GM12865 (cell line): Measurements from ENCODE around the gene PLA2G6.
"Not testable (repeated sequence)": the region's sequence is repeated elsewhere in the genome, so short reads cannot be mapped to it uniquely, and the experiment has no call there.

Experiments
- DNase-seq: peaks from one replicate; pipeline ENCODE4 v3.0.0; 2010; ENCODE audit warnings: low read depth
- H3K4me3 ChIP-seq: 2 replicates; pipeline ENCODE4 v1.5.1; 2011; ENCODE audit warnings: mild to moderate bottlenecking, low read depth, low read length, control low read depth
- TF ChIP-seq, protein P1 (sequence below): IDR thresholded peaks from 2 replicates; pipeline ENCODE4 v1.5.1; 2011; ENCODE audit warnings: low read length, control low read depth, low read depth, inconsistent platforms; ENCODE audit not compliant: insufficient read depth; ENCODE audit errors: missing control alignments

Gene PLA2G6

DNA sequence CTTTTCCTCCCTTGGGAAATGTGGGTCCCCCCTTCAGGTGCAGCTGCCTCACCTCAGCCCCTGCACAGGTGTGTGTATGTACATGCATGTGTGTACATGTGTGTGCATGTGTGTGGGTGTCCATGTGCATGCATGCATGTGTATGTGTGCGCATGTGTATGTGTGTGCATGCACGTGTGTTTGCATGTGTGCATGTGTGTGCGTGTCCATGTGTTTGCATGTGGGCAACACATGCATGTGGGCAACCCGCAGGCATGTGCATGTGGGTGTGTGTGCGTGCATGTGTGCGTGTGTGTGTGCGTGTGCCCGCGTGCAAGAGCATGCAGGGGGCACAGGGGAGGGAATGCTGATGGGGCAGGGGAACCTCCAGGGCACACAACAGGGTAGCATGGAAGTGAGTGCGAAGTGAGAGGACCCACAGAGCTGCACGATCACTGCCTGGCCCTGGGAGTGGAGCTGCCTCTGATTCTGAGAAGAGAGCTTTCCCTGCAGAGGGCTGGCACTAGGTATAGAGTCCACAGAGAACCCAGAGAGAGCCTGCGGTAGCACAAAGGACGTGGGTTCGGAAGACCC is 56.5 kb downstream of the PLA2G6 start:
- H3K4me3 ChIP-seq, result no peak overlapping the region
- no peak for DNase-seq
- TF ChIP-seq, protein P1, sequence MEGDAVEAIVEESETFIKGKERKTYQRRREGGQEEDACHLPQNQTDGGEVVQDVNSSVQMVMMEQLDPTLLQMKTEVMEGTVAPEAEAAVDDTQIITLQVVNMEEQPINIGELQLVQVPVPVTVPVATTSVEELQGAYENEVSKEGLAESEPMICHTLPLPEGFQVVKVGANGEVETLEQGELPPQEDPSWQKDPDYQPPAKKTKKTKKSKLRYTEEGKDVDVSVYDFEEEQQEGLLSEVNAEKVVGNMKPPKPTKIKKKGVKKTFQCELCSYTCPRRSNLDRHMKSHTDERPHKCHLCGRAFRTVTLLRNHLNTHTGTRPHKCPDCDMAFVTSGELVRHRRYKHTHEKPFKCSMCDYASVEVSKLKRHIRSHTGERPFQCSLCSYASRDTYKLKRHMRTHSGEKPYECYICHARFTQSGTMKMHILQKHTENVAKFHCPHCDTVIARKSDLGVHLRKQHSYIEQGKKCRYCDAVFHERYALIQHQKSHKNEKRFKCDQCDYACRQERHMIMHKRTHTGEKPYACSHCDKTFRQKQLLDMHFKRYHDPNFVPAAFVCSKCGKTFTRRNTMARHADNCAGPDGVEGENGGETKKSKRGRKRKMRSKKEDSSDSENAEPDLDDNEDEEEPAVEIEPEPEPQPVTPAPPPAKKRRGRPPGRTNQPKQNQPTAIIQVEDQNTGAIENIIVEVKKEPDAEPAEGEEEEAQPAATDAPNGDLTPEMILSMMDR, result no peak

DNA sequence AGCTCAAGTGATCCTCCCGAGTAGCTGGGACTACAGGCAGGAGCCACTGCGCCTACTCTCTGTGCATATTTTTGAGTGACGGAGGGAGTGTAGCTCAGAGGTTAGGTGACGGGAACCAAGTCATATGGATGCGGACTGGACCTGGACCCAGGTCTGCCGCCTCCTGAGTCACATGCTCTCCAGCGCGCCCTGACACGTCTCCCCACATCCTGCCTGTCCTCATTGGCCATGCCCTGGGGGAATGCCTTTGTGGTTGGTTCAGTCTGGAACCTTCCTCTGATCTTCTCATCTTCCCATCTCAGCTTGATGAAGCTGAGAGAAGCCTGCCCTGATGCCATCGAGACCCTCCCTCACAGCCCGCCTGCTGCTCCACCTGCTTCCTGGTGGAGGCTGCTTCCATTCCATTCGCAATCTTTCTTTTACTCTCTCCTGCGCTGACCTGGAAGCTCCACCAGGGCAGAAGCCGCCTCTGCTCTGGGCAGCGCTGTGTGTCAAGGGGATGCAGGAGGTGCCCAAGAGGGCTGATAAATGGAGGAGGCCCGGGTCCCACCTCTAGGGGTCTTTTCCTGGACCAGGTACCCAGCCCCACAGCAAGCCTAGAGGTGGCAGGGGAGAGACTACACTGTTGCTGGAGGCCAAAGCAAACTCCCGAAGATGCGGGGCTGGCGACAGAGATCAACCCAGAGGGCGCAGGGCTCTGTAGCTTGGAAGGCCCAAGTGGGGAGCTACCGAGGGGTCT is 57.2 kb downstream of the PLA2G6 start:
- H3K4me3 ChIP-seq, result no peak overlapping the region
- DNase-seq, result no peak
- TF ChIP-seq, protein P1, result no peak

DNA sequence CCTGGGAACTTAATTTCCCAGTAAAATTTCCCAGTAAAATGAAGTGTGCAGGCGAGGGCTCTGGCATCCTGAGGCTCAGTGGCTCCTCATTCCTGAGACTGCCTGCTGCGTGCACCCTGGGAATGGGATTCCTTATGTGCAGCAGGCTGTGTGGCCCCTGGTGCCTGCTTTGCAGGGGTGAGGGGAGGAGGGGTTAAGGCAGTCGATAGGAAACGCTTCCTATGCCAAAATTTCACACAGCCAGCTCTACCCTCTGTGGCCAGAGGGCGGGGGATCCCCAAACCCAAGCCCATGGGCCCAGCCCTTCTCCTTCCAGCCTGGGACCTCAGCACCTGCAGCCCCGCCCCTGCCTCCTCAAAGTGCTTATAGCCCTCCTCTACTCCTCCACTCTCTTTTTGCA is 59.0 kb downstream of the PLA2G6 start:
- no peak for DNase-seq
- TF ChIP-seq, protein P1, result no peak

DNA sequence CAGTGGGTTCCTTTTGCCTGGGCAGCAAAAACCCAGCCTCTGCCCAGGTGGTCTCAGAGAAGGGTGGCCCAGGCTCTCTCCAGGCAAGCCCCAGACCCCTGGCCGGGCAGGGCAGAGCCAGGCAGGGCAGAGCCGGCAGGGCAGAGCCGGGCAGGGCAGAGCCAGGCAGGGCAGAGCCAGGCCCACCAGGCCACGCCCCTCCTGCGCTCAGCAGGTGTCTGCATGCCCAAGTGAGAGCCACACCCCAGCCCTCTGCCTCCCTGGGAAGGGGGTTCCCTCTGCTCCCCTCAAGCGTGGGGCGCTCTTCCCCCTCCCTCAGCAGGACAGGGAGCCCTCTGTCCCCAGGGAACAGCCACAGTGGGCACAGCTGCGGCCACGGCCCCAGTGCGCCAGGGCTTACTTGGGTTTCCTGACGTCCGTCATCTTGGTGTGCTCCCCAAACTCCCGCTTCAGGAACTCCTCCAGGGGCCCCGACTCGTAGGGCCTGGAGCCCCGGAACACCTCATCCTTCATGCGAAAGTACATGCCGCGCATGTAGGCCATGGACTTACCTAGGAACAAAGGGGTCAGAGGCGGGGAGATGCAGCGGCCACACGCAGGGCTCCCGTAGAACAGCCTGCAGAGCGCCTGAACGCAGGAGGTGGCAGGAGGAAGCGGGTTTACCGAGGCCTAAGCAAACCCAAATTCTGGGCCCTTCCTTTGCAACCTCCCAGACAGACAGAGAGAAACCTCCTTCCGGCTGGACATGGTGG is 61.1 kb downstream of the PLA2G6 start:
- DNase-seq, result no peak
- TF ChIP-seq, protein P1, result no peak
- H3K4me3 ChIP-seq, result no peak overlapping the region

More for the DNA sequence above, 59.0 kb downstream of the PLA2G6 start:
- H3K4me3 ChIP-seq, result no peak overlapping the region

DNA sequence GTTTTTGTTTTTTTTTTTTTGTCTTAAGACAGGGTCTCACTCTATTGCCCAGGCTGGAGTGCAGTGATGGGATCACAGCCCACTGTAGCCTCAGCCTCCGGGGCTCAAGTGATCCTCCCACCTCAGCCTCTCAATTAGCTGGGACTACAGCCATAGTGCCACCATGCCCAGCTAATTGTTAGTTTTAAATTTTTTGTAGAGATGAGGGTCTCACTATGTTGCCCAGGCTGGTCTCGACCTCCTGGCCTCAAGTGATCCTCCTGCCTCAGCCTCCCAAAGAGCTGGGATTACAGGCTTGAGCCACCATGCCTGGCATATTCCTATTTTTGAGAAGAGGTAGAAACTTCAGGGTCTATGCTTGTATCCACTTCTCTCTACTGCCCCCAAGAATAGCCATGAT is 62.9 kb downstream of the PLA2G6 start:
- DNase-seq, H3K4me3 ChIP-seq: not testable (repeated sequence)

DNA sequence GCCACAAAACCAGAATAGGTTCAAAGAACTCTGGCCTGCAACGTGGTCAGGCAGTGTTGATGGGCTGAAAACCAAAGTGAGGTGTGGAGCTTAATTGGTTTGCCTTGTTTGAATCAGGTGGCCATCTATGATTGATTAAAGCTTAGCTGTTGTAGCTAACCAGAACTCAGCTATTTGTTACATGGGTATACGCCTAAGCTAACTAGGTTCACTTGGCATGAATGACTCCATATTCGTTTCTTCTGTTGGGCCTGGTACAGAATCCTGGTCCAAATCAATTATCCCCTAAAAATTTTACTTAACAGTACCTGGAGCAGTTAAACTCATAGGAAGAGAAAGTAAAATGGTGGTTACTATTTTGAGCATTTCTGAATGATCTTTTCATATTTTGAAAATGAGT is 63.4 kb downstream of the PLA2G6 start:
- H3K4me3 ChIP-seq, result no peak overlapping the region
- DNase-seq, result no peak
- TF ChIP-seq, protein P1, result no peak

DNA sequence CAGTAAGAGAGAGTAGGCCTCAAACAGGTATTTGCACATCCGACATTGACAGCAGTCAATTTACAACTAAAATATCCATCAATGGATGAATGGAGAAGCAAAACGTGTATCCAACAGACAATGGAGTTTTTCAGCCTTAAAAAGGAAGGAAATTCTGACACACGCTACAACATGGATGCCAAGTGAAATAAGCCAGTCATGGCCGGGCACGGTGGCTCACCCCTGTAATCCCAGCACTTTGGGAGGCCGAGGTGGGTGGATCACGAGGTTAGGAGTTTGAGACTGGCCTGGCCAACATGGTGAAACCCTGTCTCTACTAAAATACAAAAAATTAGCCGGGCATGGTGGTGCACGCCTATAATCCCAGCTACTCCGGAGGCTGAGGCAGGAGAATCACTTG is 64.1 kb downstream of the PLA2G6 start:
- H3K4me3 ChIP-seq, DNase-seq: not testable (repeated sequence)
